PC-9 (cell line): ENCODE measurements around the gene CLCN3.

Source experiments
- EZH2 ChIP-seq: fragments of 200-600 bp; sonication (generic); IDR thresholded peaks from 2 replicates; pipeline ENCODE4 v1.8.0; 2017; ENCODE audit warnings: antibody characterized with exemption, low read depth
- TF ChIP-seq, protein P1 (sequence below): fragments of 200-600 bp; sonication (generic); conservative IDR thresholded peaks from 2 replicates; pipeline ENCODE4 v1.6.1; 2017; ENCODE audit warnings: mixed run types, antibody characterized with exemption, mild to moderate bottlenecking, moderate library complexity

DNA sequence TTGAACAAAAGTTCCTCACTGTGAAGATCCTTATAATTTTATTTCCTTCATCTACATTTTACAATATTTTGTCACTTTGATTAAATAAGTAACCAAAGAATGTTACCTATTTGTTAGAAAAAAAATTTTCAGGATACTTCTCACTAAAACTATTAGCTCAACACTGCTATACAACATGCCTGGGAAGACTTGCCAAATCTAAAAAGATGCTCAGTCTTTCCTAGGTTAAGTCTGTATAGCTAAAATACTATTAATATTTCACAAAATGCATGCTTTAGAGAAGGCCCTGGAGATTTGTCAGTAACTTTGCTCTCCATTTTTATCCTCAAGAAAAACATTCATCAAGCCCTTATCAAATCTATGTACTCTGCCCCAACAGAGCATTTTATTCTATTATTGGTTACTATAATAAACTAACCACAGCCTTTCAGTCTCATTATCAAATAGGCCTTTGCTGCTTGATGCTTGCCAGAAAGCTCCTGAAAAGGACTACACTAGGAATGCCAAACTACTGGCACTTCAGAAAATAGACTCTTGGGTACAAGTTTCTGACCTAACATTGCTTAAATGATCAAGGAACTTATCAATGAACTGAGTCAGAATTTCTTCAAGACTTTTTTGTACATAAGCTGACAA is 25.7 kb upstream of the CLCN3 start:
- TF ChIP-seq, protein P1, sequence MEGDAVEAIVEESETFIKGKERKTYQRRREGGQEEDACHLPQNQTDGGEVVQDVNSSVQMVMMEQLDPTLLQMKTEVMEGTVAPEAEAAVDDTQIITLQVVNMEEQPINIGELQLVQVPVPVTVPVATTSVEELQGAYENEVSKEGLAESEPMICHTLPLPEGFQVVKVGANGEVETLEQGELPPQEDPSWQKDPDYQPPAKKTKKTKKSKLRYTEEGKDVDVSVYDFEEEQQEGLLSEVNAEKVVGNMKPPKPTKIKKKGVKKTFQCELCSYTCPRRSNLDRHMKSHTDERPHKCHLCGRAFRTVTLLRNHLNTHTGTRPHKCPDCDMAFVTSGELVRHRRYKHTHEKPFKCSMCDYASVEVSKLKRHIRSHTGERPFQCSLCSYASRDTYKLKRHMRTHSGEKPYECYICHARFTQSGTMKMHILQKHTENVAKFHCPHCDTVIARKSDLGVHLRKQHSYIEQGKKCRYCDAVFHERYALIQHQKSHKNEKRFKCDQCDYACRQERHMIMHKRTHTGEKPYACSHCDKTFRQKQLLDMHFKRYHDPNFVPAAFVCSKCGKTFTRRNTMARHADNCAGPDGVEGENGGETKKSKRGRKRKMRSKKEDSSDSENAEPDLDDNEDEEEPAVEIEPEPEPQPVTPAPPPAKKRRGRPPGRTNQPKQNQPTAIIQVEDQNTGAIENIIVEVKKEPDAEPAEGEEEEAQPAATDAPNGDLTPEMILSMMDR: no peak
- no peak for TF ChIP-seq EZH2
